NCI-H748 (cell line): ENCODE results near the gene HIRIP3.

ENCODE experiments used
- DNase-seq: peaks from one replicate; lab custom pipeline; 2025; ENCODE audit not compliant: unreplicated experiment; lab: John Stamatoyannopoulos, UW

HIRIP3 gene

GRCh38 chr16:29984764-29985147, 10.7 kb downstream of the HIRIP3 start:
- no peak for DNase-seq

- DNase-seq: no peak
Observed at GRCh38 chr16:29984137-29984763, 11.2 kb downstream of the HIRIP3 start.

- no peak for DNase-seq
Observed at GRCh38 chr16:29983420-29984136, 11.8 kb downstream of the HIRIP3 start.

GRCh38 chr16:29982560-29983419, 12.6 kb downstream of the HIRIP3 start:
- DNase-seq: no peak

- no peak for DNase-seq
Observed at GRCh38 chr16:29978564-29979270, 16.7 kb downstream of the HIRIP3 start.

GRCh38 chr16:29978081-29978480, 17.3 kb downstream of the HIRIP3 start:
- DNase-seq: no peak

- no peak for DNase-seq
Observed at GRCh38 chr16:29977063-29977825, 18.2 kb downstream of the HIRIP3 start.

- no peak for DNase-seq
Observed at GRCh38 chr16:29975811-29976511, 19.5 kb downstream of the HIRIP3 start.

- DNase-seq: no peak
Observed at GRCh38 chr16:29975134-29975538, 20.3 kb downstream of the HIRIP3 start.

GRCh38 chr16:29974291-29975133, 20.9 kb downstream of the HIRIP3 start:
- DNase-seq: peak; percentile 22

GRCh38 chr16:29973384-29974246, 21.8 kb downstream of the HIRIP3 start, which contains the start of gene TAOK2:
TAOK2 (plus strand) TSS chr16:29973868; CDS start chr16:29977773, 3,905 bp downstream.
- peak; percentile 97 for DNase-seq

GRCh38 chr16:29972992-29973383, 22.4 kb downstream of the HIRIP3 start:
- no peak for DNase-seq

GRCh38 chr16:29972500-29972899, 22.9 kb downstream of the HIRIP3 start:
- no peak for DNase-seq

GRCh38 chr16:29971304-29971703, 24.1 kb downstream of the HIRIP3 start:
- DNase-seq: no peak

GRCh38 chr16:29968205-29968604, 27.2 kb downstream of the HIRIP3 start:
- DNase-seq: no peak

- no peak for DNase-seq
Observed at GRCh38 chr16:29963021-29963743, 32.2 kb downstream of the HIRIP3 start.

GRCh38 chr16:29962344-29962994, 32.9 kb downstream of the HIRIP3 start:
- DNase-seq: no peak
